ENCODE results near the gene DPP6. TPM values are rescaled to one million over a fixed set of nuclear protein-coding genes. Genes with fewer than 3 reads are reported as not detected.

The DPP6 gene
- total RNA-seq, 2 experiments from 2014 or later = not detected

DNA sequence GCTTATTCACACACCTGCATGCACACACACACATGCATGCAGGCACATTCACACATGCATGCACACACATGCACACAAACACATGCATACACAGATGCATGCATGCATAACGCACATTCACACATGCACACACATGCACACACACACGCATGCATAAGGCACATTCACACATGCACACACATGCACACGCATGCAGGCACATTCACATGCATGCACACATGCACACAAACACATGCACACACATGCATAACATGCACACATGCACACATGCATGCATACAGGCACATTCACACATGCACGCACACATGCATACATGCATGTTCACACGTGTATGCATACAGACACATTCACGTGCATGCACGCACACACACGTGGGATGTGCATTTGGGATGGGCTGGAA lies 784.9 kb downstream of the DPP6 start:
- BruUV-seq (replicated peaks) = no TSS peak
- Histone ChIP-seq H3K9me3 (ENCODE audit: low read length) (no peaks in the 10 kb centered on the region), H3K79me2 (ENCODE audit: insufficient read depth, low read depth, low read length) (no peaks in the 10 kb centered on the region), H3K9me2 (ENCODE audit: insufficient read depth, low read length) (no peaks in the 10 kb centered on the region), H3K4me3 (ENCODE audit: low read depth, low read length, poor library complexity, severe bottlenecking) (no peak overlapping the region), H3K36me3 (ENCODE audit: insufficient read depth, low read length) (no peaks in the 10 kb centered on the region), H3K4me1 (ENCODE audit: insufficient read depth, low read length, poor library complexity, severe bottlenecking) (peaks cover 34% of the 10 kb centered on the region), H3K4me2 (ENCODE audit: low read length) (peak overlapping the region; percentile 56), H3K27ac (ENCODE audit: low read depth, low read length, poor library complexity, severe bottlenecking) (peak overlapping the region; percentile 59), H4K20me1 (ENCODE audit: insufficient read depth, low read length) (no peaks in the 10 kb centered on the region), H2AFZ (ENCODE audit: low read length) (peak overlapping the region; percentile 55; the same call in 1 of the 2 replicates)
- POLR2A ChIA-PET = no interaction called here
- intact Hi-C loops (cut with micrococcal nuclease; ENCODE audit: unreplicated experiment) = loop anchor here (2.0 to 5.0 kb wide), 3 partner anchors 26 to 170 kb away; no protein-coding TSS in a partner anchor
- TF ChIP-seq, protein P1, sequence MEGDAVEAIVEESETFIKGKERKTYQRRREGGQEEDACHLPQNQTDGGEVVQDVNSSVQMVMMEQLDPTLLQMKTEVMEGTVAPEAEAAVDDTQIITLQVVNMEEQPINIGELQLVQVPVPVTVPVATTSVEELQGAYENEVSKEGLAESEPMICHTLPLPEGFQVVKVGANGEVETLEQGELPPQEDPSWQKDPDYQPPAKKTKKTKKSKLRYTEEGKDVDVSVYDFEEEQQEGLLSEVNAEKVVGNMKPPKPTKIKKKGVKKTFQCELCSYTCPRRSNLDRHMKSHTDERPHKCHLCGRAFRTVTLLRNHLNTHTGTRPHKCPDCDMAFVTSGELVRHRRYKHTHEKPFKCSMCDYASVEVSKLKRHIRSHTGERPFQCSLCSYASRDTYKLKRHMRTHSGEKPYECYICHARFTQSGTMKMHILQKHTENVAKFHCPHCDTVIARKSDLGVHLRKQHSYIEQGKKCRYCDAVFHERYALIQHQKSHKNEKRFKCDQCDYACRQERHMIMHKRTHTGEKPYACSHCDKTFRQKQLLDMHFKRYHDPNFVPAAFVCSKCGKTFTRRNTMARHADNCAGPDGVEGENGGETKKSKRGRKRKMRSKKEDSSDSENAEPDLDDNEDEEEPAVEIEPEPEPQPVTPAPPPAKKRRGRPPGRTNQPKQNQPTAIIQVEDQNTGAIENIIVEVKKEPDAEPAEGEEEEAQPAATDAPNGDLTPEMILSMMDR (conservative IDR thresholded peaks at IDR 0.05; ENCODE audit: low read length) = no peak
- no peak for TF ChIP-seq EZH2phosphoT487 (IDR thresholded peaks at IDR 0.05; ENCODE audit: borderline replicate concordance, low read depth, low read length)
- DNase-seq (ENCODE audit: low spot score) = no peak
- CTCF ChIA-PET (ENCODE audit: unreplicated experiment) = no interaction called here

DNA sequence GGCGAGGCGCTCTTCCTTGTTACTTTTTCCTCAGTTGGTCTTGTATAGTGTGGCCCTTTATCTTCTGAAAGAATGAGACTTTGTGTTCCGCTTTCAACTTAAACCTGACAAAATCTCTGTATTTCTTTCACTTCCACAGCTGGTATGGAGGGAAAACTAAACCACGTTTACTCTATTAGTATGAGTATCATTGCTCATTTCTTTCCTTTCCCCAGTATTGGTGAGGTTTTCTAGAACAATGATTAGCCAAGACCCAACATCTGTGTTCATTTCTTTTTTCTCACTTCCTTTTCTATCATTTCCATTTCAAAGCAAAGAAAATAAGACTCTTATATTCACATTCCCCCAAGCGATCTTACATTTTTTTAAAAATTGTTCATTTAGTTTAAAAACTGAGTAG lies 785.4 kb downstream of the DPP6 start:
- Histone ChIP-seq H3K27ac (ENCODE audit: low read depth, low read length, poor library complexity, severe bottlenecking) (peak overlapping the region; percentile 59), H3K36me3 (ENCODE audit: insufficient read depth, low read length) (no peaks in the 10 kb centered on the region), H4K20me1 (ENCODE audit: insufficient read depth, low read length) (no peaks in the 10 kb centered on the region), H3K4me3 (ENCODE audit: low read depth, low read length, poor library complexity, severe bottlenecking) (no peak overlapping the region), H3K9me3 (ENCODE audit: low read length) (no peaks in the 10 kb centered on the region), H3K4me2 (ENCODE audit: low read length) (peak overlapping the region; percentile 56), H3K79me2 (ENCODE audit: insufficient read depth, low read depth, low read length) (no peaks in the 10 kb centered on the region), H2AFZ (ENCODE audit: low read length) (peak overlapping the region; percentile 55; the same call in 1 of the 2 replicates), H3K9me2 (ENCODE audit: insufficient read depth, low read length) (no peaks in the 10 kb centered on the region), H3K4me1 (ENCODE audit: insufficient read depth, low read length, poor library complexity, severe bottlenecking) (peaks cover 34% of the 10 kb centered on the region)
- no peak for TF ChIP-seq EZH2phosphoT487 (IDR thresholded peaks at IDR 0.05; ENCODE audit: borderline replicate concordance, low read depth, low read length)
- TF ChIP-seq, protein P1 (conservative IDR thresholded peaks at IDR 0.05; ENCODE audit: low read length) = no peak
- peak; percentile 29 for DNase-seq (ENCODE audit: low spot score)
- intact Hi-C loops (cut with micrococcal nuclease; ENCODE audit: unreplicated experiment) = loop anchor here (2.0 to 5.0 kb wide), 3 partner anchors 25 to 170 kb away; no protein-coding TSS in a partner anchor
- ChIA-PET CTCF (ENCODE audit: unreplicated experiment) (no interaction called here), POLR2A (no interaction called here)
- no TSS peak for BruUV-seq (replicated peaks)

DNA sequence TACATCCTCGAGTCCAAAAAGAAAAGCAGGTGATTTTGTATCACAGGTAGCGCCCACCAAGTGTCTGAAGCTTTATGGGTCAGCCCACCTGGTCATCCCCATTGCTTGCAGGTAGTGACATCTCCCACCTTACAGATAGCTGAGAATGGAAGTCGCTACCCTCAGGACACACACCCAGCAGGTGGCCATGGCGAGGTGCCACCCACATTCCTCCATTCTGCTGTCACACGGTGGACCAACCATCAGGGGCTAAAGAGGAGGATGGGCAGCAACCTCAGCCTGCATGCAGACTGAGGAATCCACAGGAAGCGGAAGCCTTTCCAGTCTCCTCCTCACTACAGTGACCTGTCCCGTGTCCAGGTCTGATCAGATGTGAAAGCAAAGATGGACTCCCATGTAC lies 787.9 kb downstream of the DPP6 start:
- H3K4me2 ChIP-seq (ENCODE audit: low read length) = no peak overlapping the region
- peaks cover 31% of the 10 kb centered on the region for H3K4me1 ChIP-seq (ENCODE audit: insufficient read depth, low read length, poor library complexity, severe bottlenecking)
- TF ChIP-seq EZH2phosphoT487 (IDR thresholded peaks at IDR 0.05; ENCODE audit: borderline replicate concordance, low read depth, low read length) = no peak
- TF ChIP-seq, protein P1 (conservative IDR thresholded peaks at IDR 0.05; ENCODE audit: low read length) = no peak
- CTCF ChIA-PET (ENCODE audit: unreplicated experiment) = no interaction called here
- no peaks in the 10 kb centered on the region for H3K9me3 ChIP-seq (ENCODE audit: low read length)
- DNase-seq (ENCODE audit: low spot score) = no peak
- H3K79me2 ChIP-seq (ENCODE audit: insufficient read depth, low read depth, low read length) = no peaks in the 10 kb centered on the region
- no peak overlapping the region for H3K27ac ChIP-seq (ENCODE audit: low read depth, low read length, poor library complexity, severe bottlenecking)
- H2AFZ ChIP-seq (ENCODE audit: low read length) = no peak overlapping the region
- no peaks in the 10 kb centered on the region for H3K9me2 ChIP-seq (ENCODE audit: insufficient read depth, low read length)
- H4K20me1 ChIP-seq (ENCODE audit: insufficient read depth, low read length) = no peaks in the 10 kb centered on the region
- H3K4me3 ChIP-seq (ENCODE audit: low read depth, low read length, poor library complexity, severe bottlenecking) = no peak overlapping the region
- H3K36me3 ChIP-seq (ENCODE audit: insufficient read depth, low read length) = no peaks in the 10 kb centered on the region
- intact Hi-C loops (cut with micrococcal nuclease; ENCODE audit: unreplicated experiment) = no loop called here
- no TSS peak for BruUV-seq (replicated peaks)
- POLR2A ChIA-PET = interaction anchor here (0.6 kb wide), 1 partner anchor 21 kb away, joined by 3 read pairs; no protein-coding TSS in a partner anchor
